HL-60 (cell line): ENCODE results near the gene NT5C2.

Source experiments
- DNase-seq, 2 experiments: peaks; one replicate each; pipeline ENCODE4 v3.0.0-alpha.2; 2010 to 2020; ENCODE audit warnings: low read depth in 1 of 2, low spot score in 1 of 2
- H3K27ac ChIP-seq: fragments of 250-450 bp; sonication (Bioruptor Pico); replicated peaks from 2 replicates; pipeline ENCODE4 v1.5.1; 2020; ENCODE audit warnings: mild to moderate bottlenecking, moderate library complexity
- H3K27me3 ChIP-seq: fragments of 250-450 bp; sonication (Bioruptor Pico); 2 replicates; pipeline ENCODE4 v1.5.1; 2021; ENCODE audit warnings: mild to moderate bottlenecking, moderate library complexity; ENCODE audit not compliant: insufficient read depth, poor library complexity, severe bottlenecking
- H3K4me3 ChIP-seq: replicated peaks from 2 replicates; pipeline ENCODE4 v1.5.1; 2011; ENCODE audit warnings: mild to moderate bottlenecking, control low read depth, low read length; ENCODE audit not compliant: insufficient read depth
- CTCF ChIP-seq: IDR thresholded peaks from one replicate; pipeline ENCODE4 v1.5.1; 2011; ENCODE audit warnings: low read length, control low read depth, inconsistent platforms; ENCODE audit not compliant: insufficient read depth
- GABPA ChIP-seq: IDR thresholded peaks from 2 replicates; pipeline ENCODE4 v1.6.1; 2012; ENCODE audit warnings: low read depth
- POLR2AphosphoS5 ChIP-seq: IDR thresholded peaks from 2 replicates; pipeline ENCODE4 v1.6.1; 2012; ENCODE audit warnings: low read depth
- REST ChIP-seq: IDR thresholded peaks from 2 replicates; pipeline ENCODE4 v1.6.1; 2012; ENCODE audit warnings: low read depth; ENCODE audit not compliant: insufficient replicate concordance
- SPI1 ChIP-seq: IDR thresholded peaks from 2 replicates; pipeline ENCODE4 v1.6.1; 2012; ENCODE audit warnings: low read depth, mild to moderate bottlenecking, borderline replicate concordance

Gene NT5C2

GRCh38 chr10:103111031-103111917, 81.8 kb downstream of the NT5C2 start:
- no peak overlapping the region; the same call in 1 of the 2 replicates for H3K27ac ChIP-seq
- H3K4me3 ChIP-seq = no peak overlapping the region
- TF ChIP-seq CTCF = no peak
- TF ChIP-seq POLR2AphosphoS5 = no peak
- no peak for TF ChIP-seq REST
- no peak for TF ChIP-seq GABPA
- no peak for TF ChIP-seq SPI1
- no peaks in the 10 kb centered on the region for H3K27me3 ChIP-seq
- no peak for DNase-seq

GRCh38 chr10:103110407-103110806, 82.7 kb downstream of the NT5C2 start:
- Histone ChIP-seq H3K27ac (no peak overlapping the region; the same call in 1 of the 2 replicates), H3K27me3 (no peaks in the 10 kb centered on the region), H3K4me3 (no peak overlapping the region)
- no peak for TF ChIP-seq POLR2AphosphoS5
- no peak for TF ChIP-seq GABPA
- TF ChIP-seq SPI1 = no peak
- no peak for TF ChIP-seq CTCF
- no peak for TF ChIP-seq REST
- DNase-seq = no peak

GRCh38 chr10:103109821-103110220, 83.3 kb downstream of the NT5C2 start:
- H3K27ac ChIP-seq = no peak overlapping the region
- no peak overlapping the region for H3K4me3 ChIP-seq
- no peak for TF ChIP-seq POLR2AphosphoS5
- no peak for TF ChIP-seq CTCF
- no peak for TF ChIP-seq REST
- no peak for TF ChIP-seq SPI1
- no peak for TF ChIP-seq GABPA
- H3K27me3 ChIP-seq = no peaks in the 10 kb centered on the region
- DNase-seq = no peak
